GM12891 (cell line): ENCODE data around the gene PPIF.

Experiments used
- PAX5 ChIP-seq: IDR thresholded peaks from 2 replicates; pipeline ENCODE4 v1.6.1; 2011; ENCODE audit warnings: low read length, moderate library complexity, mild to moderate bottlenecking; ENCODE audit not compliant: insufficient read depth, severe bottlenecking
- POLR2A ChIP-seq: IDR thresholded peaks from 2 replicates; pipeline ENCODE4 v1.6.1; 2011; ENCODE audit warnings: low read depth, low read length, control low read depth
- POLR2AphosphoS5 ChIP-seq: IDR thresholded peaks from 2 replicates; pipeline ENCODE4 v1.6.1; 2011; ENCODE audit warnings: low read depth, low read length, control low read depth
- TAF1 ChIP-seq: IDR thresholded peaks from 2 replicates; pipeline ENCODE4 v1.6.1; 2011; ENCODE audit warnings: low read depth, low read length, control low read depth

DNA sequence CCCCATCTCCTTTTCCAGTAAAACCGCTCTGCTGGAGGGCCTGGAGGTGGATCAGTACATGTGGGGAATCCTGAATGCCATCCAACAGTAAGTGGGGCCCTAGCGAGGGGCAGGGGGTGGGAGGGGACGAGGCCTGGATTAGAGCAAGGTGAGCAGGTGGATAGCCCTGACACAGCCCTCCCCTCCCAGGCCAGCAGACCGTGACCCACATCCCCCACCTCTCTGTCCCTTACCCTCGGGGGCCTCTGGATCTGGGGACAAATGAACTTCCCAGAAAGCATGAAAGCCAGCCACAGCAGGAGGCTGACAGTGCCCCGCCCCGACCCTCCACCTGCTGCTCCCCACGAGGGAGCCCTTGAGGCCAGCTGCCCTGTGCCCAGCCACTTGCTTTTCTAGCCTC lies 41.8 kb upstream of the PPIF start:
- TF ChIP-seq TAF1 (no peak), POLR2A (no peak), POLR2AphosphoS5 (no peak), PAX5 (no peak)
